Bone marrow (tissue), 2 donors: ENCODE measurements around the gene PLSCR5.
A peak's percentile ranks its signal among the peaks of the same experiment; 100 is the strongest.

ENCODE experiments used
- DNase-seq, 2 donors: peaks; one replicate each; lab custom pipeline; 2025; lab: John Stamatoyannopoulos, UW

Gene PLSCR5

DNA sequence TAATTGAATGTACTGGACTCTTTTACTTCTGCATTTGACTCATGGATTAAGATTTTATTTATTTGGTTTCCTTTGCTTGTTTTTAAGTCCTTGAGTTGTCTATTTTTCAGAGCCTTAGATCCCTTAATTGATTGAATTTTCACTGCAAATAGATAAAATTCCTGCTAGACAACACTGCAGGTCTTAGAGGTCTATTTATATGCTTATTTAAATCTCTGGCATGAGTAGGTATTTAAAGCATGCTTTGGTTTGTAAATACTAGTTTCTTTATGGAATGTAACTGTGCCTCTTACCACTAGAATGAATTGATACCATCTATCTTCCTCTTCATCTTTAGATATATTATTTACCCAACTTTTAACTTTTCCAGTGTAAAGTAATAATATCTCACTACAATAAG, 20.0 kb downstream of the PLSCR5 start:
- DNase-seq, result no peak

- DNase-seq, result no peak
These were observed 23.1 kb downstream of the PLSCR5 start for GRCh38 chr3:146581951-146582467.

DNA sequence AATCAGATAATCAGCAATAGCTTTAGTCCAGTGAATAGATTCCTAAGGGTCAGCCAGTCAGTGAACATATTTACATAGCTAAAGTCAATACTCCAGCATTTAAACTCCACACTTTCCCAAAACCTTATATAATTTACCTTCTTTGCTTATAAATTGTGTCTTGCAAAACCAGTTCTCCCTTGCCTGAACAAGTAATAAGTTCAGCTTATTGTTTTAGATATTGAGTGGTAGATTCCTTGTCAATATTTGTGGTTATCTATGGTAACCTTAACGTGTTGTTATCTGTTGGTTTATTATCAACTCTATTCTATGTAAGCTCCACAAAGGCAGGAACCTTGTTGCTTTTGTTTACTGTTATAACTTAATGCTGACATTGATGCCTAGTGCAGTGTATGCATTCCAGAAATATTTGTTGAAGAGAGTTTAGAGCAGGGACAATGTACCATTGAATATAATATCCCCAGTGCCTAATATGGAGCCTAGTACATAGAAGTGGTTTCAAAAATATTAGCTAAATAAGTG, 24.0 kb downstream of the PLSCR5 start:
- no peak for DNase-seq

DNA sequence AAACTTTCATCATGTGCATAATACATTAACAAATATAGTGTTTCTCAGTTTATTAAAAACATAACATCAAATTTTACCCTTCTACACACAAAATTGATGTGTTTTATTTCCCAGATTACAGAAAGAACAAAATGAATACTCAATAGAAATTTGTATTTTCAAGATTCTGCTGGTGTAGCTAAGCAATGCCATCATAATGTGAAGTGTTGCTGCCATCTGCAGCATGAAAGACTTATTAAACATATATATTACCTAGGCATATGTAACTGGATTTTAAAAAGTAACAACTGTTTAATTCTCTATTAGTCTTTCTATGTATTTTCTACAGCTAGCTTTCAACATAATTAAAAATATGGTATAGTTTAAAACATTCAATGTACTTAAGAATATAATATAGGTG, 27.5 kb downstream of the PLSCR5 start:
- peak in 1 of 2 donors; percentile 20 for DNase-seq

GRCh38 chr3:146575636-146576035, 29.5 kb downstream of the PLSCR5 start:
- no peak for DNase-seq

GRCh38 chr3:146574173-146574572, 31.0 kb downstream of the PLSCR5 start:
- no peak for DNase-seq

GRCh38 chr3:146569314-146569713, 35.8 kb downstream of the PLSCR5 start:
- DNase-seq, result no peak

DNA sequence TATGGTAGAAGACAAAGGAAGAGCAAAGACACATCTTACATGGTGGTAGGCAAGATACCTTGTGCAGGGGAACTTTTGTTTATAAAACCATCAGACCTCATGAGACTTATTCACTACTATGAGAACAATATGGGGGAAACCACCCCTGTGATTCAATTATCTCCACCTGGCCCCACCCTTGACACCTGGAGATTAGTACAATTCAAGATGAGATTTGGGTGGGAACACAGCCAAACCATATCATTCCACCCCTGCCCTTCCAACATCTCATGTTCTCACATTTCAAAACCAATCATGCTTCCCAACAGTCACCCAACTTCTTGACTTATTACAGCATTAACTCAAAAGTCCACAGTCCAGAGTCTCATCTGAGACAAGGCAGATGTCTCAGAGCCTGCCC, 39.0 kb downstream of the PLSCR5 start:
- DNase-seq, result no peak

DNA sequence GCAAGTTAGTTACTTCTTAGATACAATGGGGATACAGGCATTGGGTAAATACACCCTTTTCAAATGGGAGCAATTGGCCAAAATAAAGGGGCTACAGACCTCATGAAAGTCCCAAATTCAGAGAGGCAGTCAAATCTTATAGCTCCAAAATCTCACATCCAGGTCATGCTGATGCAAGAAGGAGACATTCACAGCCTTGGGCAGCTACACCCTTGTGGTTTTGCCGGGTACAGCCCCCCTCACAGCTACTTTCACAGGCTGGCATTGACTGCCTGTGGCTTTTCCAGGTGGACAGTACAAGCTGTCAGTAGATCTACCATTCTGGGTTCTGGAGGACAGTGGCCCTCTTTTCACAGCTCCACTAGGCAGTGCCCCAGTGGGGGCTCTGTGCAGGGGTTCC, 43.3 kb downstream of the PLSCR5 start:
- no peak for DNase-seq

DNA sequence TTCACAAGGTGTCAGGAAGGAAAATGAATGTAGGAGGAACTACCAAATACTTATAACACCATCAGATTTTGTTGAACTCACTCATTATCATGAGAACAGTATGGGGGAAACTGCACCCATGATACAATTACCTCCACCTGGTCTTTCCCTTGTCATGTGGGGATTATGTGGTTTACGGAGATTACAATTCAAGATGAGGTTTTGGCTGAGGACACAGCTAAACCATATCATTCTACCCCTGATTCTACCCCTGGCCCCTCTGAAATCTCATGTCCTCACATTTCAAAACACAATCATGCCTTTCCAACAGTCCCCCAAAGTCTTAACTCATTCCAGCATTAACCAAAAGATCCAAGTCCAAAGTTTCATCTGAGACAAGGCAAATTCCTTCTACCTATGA, 43.7 kb downstream of the PLSCR5 start:
- DNase-seq, result no peak

DNA sequence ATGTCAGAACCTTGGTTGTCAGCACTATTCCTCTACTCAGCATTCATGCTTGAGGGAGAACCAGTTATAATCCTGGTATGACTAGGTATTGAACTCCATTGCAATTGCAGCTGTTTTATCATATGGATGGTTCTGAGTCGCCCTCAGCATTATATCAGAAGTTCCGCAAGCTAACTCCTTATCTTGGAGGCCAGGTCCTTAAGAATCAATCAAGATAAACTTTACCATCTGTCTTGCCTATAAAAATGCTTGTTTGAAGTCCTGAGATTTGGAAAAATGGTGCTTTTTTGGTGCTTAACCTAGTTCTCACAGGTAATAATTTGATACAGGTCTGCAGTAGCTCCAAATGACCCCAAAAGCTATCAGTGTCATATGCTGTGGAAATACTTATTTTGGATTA, 44.5 kb downstream of the PLSCR5 start:
- DNase-seq, result no peak

- DNase-seq, result no peak
These were observed 45.8 kb downstream of the PLSCR5 start for GRCh38 chr3:146559388-146559787.

DNA sequence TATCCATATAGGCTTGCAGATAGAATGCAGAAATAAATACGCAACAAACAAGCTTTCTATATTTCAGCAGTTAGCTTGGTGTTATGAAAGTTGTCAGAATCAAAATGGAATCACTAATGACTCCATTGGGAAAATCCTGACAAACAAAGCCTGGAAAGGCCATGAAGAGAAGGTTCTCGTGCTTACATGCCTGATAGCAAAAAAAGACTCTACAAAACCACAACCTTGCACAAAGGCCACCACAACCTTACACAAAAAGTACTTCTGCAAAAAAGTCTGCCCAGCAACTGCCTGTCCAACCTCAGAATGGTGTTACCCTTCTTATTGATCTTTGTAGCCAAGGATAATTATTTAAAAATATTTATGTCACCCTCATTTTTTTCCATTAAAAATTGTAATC, 46.4 kb downstream of the PLSCR5 start:
- no peak for DNase-seq

DNA sequence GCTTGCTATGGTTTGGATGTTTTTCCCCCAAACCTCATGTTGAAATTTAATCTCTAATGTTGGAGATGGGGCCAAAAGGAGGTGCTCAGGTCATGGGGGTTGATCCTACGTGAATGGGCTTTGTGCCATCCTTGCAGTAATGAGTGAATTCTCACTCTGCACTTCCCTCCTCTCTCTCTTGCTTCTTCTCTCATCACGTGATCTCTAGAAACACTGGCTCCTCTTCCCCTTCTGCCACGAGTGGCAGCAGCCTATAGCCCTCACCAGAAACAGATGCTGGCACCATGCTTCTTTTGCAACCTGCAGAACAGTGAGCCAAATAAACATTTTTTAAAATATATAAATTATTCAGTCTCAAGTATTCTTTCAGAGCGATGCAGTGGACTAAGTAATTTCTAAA, 47.4 kb downstream of the PLSCR5 start:
- DNase-seq, result no peak

GRCh38 chr3:146555311-146555710, 49.8 kb downstream of the PLSCR5 start:
- DNase-seq, result no peak

DNA sequence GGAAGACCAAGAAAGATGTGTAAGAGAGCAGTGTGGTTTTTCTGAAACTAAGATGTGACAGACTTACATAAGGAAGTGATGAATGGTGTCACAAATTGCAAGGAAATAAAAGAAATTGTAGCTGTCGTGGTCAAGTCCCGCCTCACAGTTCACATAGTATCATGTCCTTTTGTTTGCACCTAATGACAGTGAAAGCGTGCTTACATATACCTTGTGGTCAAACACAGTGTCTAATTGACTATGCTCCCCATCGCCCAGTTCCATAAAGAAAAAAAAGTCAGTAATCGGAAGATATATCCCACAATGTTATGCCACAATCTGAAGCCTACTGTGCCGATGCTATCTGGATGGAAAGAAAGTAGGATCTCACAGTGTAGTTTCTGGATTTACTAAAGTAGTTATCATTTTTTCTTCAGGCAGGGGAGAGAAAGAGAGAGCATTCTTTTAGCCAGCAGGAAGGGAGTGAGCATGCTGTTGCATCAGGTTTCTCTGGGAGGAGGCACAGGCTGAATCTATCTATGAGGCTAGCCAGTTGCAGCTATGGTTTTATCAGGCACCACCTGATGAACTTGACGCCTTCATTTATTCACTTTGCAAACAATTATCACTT, 50.9 kb downstream of the PLSCR5 start:
- no peak for DNase-seq

DNA sequence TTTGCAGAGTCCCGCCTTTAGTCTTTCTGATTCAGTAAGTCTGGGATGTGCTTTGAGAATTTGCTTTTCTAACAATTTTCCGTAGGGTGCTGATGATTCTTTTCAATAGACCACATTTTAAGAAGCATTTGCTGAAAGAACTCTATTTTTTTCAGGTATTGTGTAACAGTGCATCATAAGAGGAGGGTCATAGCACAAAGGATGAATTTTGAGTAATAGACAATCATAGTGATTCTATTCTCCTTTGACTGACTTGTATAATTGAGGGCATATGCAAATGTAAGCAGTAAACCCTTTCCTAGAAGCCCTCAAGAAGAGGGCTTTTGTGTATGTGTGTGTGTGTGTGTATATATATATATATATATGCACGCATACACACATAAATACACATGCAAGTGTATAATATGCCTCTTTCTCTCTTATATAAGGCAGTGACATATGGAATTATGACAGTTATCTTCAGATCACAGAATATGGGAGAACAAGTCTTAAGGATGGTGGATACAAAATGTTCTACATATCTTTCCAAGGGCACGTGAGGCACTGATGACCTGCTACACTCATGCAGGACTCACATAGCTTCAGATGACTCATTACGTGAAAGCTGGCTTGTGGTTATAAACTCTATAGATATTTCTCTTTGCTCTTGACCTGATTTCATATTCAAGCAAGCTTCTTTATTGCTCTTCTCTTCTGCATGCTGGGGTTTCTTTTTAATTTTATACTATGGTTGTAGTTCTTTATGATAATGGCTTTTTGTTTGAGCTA, 54.2 kb downstream of the PLSCR5 start:
- no peak for DNase-seq

DNA sequence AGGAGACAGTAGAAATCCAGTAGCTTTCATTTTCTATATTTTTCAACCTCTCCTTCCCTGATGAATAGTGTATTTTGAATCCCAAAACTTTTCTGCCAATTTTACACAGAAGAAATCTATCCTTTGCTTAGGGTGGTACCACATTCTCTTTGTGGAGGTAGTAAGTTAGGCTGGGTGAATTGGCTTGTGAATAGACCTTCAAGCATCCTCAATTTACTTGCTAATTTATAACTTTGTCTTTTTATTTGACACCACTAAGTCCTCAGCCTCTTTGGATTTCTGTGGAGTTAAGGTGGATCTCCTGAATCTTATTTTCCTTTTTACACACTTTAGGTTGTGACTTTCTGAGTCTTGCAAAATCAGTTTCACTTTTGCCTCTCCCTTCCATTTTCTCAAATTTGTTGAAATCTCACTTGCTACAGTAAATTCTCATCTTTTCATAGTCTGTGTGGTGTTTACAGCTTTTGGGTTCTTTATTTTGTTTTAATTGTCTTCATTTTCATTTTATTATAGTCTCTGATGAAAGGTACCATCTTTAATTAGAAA, 55.0 kb downstream of the PLSCR5 start:
- no peak for DNase-seq

- no peak for DNase-seq
These were observed 57.8 kb downstream of the PLSCR5 start for GRCh38 chr3:146547235-146547835.

GRCh38 chr3:146546366-146546965, 58.7 kb downstream of the PLSCR5 start:
- no peak for DNase-seq

GRCh38 chr3:146544929-146545528, 60.1 kb downstream of the PLSCR5 start:
- no peak for DNase-seq
